Umbilical cord (tissue), 2 donors: ENCODE measurements around the gene TNS1. TPM values are rescaled to one million over a fixed set of nuclear protein-coding genes. Genes with fewer than 3 reads are reported as not detected.
A peak's percentile ranks its signal among the peaks of the same experiment; 100 is the strongest.

Experiments used
- DNase-seq: peaks from one replicate; pipeline ENCODE4 v3.0.0-alpha.2; 2015; ENCODE audit warnings: low spot score
- total RNA-seq: library from RNA; depleted of rRNA; stranded (reverse); fragments of >200 nt; gene quantifications from one replicate; pipeline ENCODE4 v1.2.3, GENCODE V29; 2014; ENCODE audit warnings: low replicate concordance; ENCODE audit not compliant: insufficient read depth

TNS1 gene
- total RNA-seq, 1 donor from 2014 or later = 255 TPM

DNA sequence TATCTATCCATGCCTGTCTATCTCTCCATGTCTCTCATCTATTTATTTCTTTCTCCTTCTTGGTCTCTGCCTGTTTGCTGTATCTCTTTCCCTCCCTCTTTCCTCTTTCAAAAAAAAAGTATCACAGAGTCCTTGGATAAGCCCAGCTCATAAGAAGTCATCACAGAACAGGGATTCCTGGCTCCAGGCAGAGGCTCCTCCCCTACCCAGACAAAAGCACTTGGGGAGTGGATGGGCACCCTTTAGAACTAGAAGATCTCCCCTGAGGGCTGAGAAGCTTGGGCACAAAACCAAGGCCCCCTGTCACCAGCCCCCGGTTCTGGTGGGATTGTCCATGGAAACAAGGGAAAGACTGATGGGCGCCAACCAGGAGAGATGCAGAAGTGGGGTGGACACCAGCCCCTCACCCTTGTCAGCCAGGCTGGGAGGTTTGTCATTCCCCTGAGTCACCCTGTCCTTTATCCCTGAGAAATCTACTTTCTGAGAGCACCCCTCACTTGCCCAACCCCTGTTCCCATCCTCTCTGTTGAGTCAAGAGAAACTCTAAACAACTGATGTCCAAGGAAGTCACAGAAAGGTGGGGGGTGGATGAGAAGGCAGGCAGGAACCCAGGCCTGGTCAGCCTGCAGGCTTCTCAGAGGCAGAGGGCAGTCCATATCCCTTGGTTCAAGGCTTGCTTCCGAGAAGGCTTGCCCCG is 127.1 kb downstream of the TNS1 start:
- DNase-seq = no peak

DNA sequence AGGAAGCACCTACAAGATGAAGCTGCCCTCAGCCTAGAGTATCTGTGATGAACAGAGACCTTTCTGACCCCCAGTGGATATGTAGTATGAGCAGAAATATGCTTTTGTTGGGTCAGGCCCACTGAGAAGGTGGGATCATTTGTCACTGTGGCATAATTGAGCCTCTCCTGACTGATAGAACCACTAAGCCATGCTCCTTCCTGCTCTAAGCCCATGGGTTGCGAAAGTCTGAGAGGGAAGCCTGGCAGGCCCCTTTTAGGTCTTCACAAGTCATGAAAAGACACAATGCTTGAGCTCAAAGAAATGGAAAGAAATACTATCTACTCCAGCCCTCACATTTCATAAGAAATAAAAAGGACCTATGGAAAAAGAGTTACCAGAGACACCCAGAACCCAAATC is 127.7 kb downstream of the TNS1 start:
- DNase-seq = peak; percentile 43

DNA sequence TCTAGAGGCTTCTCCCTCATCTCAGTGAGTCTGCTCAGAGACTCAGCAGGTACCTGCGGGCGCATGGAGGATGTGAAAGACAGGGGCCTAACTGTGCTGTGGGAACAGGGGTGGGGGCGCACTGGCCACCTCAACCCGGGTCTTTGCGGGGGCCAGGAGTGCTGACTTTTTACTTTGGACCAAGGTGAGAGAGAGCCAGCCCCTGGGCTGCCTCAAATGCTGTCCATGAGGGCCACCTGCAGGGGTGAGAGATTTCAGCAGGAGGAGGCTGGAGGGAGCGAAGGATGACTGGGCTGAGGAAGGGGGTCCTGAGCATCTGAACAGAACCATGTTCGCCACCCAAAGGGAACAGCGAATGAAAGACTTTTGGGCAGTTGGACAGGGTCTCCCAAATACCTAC is 129.4 kb downstream of the TNS1 start:
- DNase-seq = no peak

DNA sequence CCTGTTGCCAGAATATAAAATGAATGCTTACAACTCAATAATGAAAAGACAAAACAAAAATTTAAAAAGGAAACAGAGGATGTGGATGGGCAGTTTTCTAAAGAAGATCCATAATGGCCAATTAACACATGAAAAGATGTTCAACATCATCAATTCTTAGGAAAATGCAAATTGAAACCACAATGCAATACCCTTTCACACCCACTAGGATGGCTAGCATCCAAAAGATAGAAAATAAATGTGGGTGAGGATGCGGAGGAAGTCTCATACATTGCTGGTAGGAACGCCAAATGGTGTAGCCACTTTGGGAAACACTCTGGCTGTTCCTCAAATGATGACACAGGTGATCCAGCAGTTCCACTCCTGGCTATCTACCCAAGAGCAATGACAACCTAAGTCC is 130.5 kb downstream of the TNS1 start:
- no peak for DNase-seq

DNA sequence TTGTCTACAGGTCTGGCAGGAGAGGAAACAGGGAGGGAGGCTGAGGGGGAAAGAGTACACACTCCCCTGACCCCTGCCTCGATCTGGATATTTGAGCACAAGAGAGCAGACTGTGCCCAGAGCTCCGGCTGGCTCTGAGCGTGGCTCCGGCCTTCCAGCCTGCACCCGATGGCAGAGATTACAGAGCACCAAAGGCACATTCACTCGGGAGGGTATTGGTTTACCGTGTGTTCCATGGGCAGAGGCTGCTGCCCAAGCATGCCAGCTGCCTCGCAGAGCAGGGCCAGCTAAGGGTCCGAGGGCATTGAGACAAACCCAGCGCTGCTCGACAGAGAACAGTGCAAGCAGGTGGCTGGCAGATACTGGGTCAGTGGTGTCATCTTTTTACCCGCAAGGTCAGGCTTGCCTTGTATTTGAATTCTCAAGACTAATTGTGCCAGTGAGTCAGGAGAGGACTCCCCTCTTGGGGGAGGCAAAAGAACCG is 132.2 kb downstream of the TNS1 start:
- no peak for DNase-seq

DNA sequence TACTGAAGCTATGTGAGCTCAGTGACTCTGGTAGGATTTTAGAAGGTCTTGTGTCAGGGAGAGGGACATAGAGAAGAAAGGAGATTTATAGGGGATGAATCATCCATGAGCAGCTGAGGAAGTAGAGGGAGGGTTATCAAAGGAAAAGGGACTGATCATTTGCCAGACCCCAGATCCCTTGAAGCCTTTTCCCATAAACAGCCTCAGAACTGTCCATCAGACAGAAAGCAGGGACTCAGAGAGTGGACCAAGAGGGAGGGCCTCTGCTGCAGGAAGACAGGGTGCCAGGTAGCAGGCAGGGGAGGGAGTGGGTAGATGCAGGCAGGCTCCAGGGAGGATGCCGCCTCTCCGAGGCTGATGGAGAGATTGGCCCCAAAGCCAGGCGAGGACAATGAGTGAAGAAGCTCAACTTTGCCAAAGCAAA is 133.9 kb downstream of the TNS1 start:
- peak; percentile 99 for DNase-seq

DNA sequence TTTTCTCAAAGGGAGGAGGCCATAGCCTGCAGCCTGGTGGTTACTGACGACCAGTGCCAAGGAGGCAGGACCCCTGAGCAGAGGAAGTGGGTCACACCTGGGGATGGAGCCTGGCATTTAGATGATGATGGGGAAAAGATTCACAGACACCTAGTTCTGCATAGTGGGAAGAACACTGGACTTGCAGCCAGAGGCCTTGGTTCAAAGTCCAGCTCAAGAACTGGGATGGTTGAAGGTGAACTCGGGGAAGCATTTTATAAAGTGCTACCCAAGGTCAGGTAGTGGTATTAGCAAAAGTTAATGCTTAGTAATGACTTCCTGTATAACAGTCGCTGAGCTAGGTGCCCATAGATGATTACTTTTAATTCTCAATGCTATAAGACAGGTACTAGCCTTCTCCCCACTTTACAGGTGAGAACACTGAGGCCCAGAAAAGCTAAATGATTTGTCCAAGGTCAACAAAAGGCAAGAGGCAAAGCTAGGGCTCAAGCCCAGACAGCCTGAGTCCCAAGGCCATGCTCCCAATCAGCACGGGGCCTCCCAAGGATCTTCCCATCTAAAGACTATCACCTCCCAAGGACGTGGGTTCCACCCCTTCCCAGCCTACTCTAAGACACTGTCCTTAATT is 134.4 kb downstream of the TNS1 start:
- no peak for DNase-seq

DNA sequence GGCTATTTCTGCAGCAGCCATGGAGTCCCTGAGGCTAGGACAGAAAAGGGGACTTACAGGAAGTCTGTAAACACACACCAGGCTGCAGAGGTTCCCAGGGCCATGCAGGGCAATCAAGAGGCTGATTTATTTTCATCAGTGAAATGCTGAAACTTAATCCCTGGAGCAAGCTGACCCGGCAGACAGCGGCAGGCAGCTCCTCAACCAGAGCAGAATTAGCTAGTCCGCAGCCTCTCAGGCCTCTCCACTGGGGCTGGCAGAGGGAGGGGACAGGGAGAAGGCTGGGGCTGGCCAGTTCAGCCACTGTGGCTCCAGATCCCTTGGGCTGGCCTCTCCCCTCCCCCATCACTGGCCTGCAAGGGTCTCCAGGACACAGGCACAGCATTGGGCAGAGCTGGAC is 136.3 kb downstream of the TNS1 start:
- peak; percentile 33 for DNase-seq

DNA sequence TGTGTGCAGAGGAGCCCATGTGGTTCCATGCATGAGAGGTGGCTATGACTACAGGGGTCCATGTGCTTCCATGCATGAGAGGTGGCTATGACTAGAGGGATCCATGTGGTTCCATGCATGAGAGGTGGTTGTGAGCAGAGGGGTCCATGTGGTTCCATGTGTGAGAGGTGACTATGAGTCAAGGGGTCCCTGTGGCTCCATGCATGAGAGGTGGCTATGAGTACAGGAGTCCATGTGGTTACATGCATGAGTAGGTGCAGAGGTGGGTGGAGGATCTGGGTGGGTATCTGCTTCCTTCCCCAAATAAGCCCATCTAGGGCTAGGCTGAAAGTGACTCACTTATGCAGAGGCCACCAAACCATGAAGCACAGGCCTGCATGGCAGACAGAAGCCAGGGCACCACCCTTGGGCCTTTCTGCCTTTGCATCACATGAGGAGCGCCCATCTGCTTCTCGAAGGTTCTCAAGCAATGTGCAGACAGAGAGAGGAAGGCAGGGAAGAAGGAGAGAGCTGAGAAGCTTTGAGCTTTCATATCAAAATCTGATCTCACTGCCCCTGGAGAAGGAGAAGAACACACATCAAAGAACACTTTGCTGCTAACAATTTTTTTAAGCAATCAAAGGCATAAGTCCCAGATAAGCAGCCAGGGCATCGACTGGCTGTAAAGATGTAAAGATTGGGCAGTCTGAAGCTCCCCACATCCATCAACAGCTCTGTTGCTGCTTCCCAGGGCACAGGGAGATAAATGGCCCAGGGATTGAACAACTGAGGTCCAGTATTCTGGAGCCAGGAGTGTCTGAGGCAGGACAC is 137.6 kb downstream of the TNS1 start:
- DNase-seq = peak; percentile 38

DNA sequence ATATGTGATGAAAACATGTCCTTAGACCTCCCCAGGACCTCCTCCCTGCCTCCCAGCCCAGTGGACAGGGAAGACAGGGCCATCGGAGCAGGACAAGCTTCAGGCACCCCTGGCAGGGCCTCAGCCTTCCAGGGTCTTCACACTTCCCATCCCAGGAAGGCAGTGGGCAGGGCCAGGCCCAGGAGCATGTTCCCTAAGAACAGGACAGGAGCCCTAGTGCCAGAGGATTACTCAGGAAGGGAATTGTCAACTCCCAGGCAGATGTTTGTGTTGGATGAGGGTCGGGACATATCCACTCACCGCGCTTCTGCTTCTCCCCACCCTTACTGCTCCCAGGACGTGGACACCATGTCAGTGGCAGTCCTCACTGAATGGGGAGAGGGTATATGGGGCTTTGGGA is 138.9 kb downstream of the TNS1 start:
- DNase-seq = no peak

DNA sequence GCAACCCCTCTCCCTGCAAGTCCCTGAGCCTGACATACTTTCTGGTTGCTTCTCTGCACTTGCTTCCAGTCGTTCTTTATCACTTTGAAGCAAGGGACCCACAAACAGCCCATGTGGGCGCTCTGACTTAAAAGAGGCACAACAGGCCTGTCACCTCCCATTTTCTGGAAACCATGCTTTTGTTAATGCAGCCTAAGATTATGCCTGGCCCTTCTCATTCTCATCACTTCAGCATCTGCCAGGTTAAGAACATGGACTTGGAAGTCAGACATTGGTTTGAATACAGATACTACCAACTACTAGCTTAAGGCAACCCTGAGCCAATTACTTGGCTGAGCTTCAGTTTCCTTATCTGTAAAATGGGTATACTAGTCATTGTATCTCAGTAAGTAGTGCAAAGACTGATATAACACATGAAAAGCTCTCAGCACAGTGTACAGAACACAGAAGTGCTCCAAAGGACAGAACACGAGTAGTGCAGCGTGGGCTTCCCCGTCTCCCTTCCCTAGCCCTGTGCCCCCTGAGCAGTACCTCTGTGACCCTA is 141.4 kb downstream of the TNS1 start:
- no peak for DNase-seq

DNA sequence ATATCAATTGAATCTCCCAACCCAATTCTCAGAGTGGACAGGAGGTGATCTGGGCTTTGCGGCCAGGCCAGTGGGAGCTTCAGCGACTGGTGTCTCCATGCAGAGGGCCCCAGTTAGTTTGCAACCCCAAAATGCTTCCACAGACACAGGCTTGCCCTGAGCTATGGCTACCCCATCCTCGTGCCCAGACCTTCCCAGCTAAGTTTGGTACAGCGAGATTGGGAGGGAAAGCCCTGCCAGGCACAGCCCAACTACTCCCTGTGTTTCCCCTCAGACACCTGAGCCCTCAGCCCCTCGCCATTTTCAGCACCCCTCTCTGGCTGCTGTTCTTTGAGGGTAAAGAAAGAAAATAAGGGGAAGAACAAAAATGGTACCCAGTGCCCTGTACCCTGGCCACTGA is 142.9 kb downstream of the TNS1 start:
- no peak for DNase-seq

DNA sequence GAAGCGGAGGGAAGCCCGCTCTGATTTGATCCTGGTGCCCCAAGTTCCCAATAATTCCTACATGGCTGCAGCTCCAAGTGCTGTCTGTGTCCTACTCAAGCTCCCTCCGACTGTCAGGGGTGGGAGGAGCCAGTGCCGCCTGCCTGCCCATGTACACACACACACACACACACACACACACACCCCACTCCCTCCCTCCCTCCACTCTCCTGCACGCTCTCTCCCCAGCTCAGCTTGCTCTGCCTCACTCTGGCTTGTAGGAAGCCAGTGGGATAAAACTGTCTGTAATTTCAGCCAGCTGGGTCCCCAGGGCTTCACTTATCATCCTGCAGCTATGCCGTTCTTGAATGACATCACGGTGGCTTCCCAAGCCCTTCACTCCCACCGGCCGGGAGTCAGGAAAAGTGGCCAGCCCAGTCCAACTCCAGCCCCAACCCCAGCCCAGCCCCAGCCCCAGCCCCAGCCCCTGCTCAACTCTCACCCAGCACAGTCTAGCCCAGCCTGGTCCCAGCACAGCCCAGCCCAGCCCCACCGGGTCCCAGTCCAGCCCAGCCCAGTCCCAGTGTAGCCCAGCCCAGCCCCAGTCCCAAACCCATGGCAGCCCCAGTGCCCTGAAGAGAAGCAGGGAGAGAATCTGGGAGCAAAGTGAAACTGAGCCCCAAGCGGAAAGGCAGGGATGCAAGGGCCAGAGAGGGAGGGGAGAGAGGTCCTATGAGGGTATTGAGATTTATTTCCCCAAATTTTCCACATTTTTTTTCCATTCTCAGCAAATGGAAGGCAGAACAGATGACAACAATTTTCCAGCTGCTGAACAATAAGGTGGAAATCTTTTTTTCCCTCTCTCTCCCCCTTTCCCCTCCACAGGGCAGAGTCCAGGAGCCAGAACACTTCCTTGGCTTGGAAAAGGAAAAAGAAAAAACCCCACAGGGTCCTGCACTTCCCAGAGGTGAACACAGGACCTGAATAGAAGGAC is 144.0 kb downstream of the TNS1 start:
- peak; percentile 98 for DNase-seq

DNA sequence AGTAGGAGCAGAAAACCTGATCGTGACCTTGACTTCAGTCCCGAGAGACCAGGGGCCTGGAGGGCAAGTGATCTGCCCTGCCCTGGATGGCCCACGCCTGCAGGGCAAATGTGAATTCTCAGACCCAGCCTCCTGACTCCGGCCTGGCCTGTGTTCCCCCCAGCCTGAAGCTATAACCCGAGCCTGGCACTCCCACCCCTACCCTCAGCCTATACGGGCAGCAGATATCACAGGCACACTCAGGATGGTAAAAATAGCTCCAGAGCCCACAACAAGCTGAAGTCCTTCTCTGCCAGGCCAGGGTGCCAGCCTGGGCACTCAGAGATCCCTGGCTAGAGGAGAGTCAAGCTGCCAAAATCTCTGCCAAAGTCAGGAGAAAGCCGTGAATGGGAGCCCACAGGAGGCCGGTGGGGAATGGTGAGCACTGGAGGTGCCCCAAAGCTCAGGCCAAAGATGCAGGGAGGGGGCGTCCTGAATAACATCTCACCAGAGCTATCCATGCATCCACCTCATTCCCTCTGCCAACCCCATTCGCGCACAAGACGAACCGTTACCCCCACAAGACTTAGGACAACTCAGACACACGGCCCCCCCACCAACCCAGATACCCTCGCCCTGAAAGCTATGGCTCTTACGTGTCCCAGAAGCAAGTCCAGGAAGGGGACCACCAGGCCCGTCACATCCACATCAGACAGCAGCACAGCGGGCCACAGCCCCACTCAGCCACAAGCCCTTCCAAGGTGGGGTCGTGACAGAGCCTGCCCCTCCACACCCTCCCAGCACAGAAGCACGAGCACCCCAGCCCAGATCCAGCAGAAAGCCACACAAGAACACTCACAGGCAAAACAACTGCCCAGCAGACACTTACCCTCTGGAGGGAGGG is 144.9 kb downstream of the TNS1 start:
- DNase-seq = peak; percentile 32

DNA sequence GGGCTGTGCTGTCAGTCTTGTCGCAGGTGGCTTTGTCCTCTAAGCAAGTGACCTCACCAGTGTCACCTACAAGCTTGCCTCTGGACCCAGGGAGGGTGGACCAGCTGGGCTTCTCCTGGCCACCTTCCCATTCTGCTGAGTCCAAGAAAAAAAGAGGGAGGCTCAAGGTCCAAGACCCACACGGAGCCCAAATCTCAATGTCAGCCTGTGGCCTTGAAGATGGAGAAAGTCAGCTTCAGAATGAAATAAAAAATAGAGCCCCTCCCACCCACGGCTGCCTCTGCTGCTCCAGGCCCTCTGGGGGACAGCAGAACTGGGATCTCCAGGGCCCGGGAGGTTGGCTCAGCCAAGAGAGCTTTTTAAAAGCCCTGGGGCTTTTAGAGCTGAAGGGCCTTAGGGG is 145.9 kb downstream of the TNS1 start:
- DNase-seq = peak; percentile 63

DNA sequence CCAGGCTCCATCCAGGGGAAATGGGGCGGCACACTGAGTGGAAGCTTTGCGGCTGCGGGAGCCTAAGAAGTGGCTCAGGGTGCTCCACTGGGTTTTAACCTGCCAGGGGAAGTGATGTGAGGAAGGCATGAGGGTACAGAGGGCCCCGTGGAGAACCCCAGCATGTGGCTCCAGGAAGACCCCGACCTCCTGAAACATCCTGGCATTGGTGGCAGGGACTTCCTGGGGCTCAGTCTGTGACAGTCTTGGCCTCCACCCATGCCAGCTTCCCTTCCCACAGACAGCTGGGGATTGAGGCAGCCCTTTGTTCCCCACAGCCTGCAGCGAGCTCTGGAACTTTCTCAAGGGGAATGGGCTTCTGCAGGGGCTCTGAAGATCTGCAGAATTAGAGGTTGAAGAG is 146.6 kb downstream of the TNS1 start:
- DNase-seq = no peak

DNA sequence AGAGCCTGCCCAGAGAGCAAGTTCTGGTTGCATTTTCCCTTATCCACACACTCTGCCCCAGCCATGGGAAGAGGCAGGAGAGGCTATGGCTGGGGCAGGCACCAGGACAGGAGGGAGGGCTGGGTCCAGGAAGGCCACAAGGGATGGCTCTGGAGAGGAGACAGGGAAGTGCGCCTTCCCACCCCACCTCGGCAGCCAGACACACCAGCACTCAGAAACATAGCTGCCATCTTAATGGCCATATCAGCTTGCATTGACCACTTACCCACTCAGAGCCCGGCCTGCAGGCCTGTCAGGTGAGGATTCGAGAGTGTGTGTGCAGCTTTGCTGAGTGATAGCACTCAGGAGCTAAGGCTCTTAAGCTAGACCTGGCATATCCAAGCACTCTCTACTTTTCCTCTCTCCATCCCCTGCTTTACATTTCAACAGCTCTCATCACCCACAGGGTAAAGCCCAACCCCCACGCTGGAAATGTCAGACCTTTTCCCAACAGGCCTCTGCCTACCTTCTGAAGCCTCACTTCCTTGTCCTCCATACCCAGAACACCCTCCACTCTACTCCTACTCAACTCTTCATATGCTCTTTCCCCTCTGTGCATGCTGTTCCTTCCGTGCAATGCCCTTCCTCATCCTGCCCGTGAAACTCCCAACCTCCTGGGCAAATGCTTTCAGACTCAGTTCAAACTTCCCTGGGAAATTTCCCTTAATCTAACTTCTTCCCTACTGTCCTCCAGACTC is 147.9 kb downstream of the TNS1 start:
- DNase-seq = no peak

DNA sequence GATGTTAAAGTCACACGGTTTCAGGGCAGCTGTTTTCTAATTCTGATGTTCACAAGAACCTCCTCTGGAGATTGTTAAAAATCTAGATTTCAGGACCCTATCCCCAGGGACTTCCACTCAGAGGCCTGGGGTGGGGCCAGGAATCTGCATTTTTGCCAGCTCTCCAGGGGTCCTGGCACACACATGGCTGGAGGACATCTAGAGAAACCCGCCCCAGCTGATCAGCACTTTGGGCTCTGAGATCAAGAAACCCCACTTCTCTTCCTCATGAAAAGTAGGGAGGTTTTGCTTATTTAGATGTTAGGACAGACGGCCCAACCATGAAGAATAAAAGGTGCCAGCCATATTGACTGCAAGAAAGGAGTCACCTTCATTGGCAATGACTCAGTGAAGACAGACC is 148.8 kb downstream of the TNS1 start:
- no peak for DNase-seq

DNA sequence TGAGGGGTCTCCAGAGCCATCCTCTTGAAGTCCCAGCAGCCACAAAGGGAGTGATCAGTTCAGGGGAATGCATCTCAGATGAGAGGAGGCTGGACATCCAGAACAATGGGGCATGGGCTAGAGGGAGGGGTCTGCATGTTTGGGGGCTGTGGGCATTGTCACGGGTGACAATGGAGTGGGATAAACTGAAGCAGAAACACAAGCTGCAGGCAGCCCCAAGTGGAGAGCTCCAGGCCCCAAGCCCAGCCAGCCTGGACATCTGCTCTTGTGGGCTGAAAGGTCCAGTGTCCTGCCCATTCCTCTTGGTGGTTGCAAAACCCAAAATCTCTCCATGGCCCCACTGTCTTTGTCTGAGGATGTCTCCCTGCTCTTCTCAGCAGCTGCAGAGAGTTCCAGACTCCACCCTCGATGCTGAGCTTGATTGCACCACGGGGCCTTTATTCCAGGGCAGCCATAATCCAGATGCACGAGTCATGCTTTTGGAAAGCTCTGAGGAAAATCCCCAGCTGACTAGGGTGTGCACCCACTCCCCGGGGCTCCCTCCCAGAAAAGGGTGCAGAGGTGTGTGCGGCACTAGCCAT is 149.4 kb downstream of the TNS1 start:
- peak; percentile 95 for DNase-seq
